ENCODE measurements around the gene NOVA2.

Gene NOVA2

GRCh38 chr19:45890877-45891276 is 82.8 kb downstream of the NOVA2 start:
- no peak for DNase-seq (ENCODE audit: low read depth)

GRCh38 chr19:45889210-45889885 is 84.3 kb downstream of the NOVA2 start:
- no peak for DNase-seq (ENCODE audit: low read depth)

GRCh38 chr19:45887200-45887710 is 86.4 kb downstream of the NOVA2 start:
- no peak for DNase-seq (ENCODE audit: low read depth)

- peak; percentile 78 for DNase-seq (ENCODE audit: low read depth)
Observed at GRCh38 chr19:45886427-45887199, 87.1 kb downstream of the NOVA2 start.

- DNase-seq (ENCODE audit: low read depth) = peak; percentile 47
Observed at GRCh38 chr19:45885556-45886426, 87.9 kb downstream of the NOVA2 start, which contains the start of gene IRF2BP1. IRF2BP1 (minus strand) TSS chr19:45886141; CDS start chr19:45885774, 367 bp downstream.

GRCh38 chr19:45884682-45885555 is 88.7 kb downstream of the NOVA2 start:
- no peak for DNase-seq (ENCODE audit: low read depth)

- DNase-seq (ENCODE audit: low read depth) = no peak
Observed at GRCh38 chr19:45883881-45884681, 89.6 kb downstream of the NOVA2 start.
